DMS114 treated with DMSO at 0.1 percent for 48 hours (cell line): Measurements from ENCODE around the gene MEI4.

ENCODE experiments used
- DNase-seq: peaks from one replicate; lab custom pipeline; 2025; ENCODE audit not compliant: unreplicated experiment; lab: John Stamatoyannopoulos, UW

The MEI4 gene

GRCh38 chr6:77930952-77931351, 278.1 kb downstream of the MEI4 start:
- DNase-seq, result no peak

DNA sequence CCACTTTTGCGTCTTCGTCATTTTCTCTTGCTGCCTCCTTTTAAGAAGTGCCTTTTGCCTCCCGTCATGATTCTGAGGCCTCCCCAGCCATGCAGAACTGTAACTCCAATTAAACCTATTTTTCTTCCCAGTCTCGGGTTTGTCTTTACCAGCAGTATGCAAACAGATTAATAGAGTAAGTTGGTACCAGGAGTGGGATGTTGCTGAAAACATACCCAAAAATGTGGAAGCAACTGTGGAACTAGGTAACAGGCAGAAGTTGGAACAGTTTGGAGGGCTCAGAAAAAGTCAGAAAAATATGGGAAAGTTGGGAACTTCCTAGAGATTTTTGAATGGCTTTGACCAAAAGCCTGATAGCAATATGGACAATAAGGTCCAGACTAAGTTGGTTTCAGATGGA, 309.2 kb downstream of the MEI4 start:
- no peak for DNase-seq

GRCh38 chr6:77965449-77965848, 312.6 kb downstream of the MEI4 start:
- no peak for DNase-seq

- DNase-seq, result no peak
These were observed 319.5 kb downstream of the MEI4 start for GRCh38 chr6:77972334-77972733.
